DMS 273 (cell line): ENCODE data around the gene DRAXIN.
A peak's percentile ranks its signal among the peaks of the same experiment; 100 is the strongest.

Experiments
- DNase-seq: peaks from one replicate; lab custom pipeline; 2025; ENCODE audit not compliant: unreplicated experiment; lab: John Stamatoyannopoulos, UW

Gene DRAXIN

DNA sequence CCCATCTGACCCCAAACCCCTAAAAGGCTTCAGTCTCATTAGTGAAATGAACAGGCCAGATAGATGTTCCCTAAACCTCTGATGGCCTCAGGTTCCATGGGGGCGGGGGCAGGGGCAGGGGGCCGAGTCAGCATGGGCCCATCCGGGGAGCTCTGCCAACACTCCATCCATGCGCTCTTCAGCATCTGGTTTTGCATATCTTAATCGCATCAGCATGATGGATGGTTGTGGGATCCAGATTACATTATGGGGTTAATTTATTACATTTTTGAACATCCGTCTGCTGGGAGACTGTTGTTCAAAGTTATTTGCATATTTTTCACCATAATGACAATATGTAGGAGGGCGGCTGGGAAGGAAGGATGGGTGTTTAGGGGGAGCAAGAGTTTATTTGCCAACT lies 7.4 kb upstream of the DRAXIN start:
- DNase-seq = peak; percentile 46

DNA sequence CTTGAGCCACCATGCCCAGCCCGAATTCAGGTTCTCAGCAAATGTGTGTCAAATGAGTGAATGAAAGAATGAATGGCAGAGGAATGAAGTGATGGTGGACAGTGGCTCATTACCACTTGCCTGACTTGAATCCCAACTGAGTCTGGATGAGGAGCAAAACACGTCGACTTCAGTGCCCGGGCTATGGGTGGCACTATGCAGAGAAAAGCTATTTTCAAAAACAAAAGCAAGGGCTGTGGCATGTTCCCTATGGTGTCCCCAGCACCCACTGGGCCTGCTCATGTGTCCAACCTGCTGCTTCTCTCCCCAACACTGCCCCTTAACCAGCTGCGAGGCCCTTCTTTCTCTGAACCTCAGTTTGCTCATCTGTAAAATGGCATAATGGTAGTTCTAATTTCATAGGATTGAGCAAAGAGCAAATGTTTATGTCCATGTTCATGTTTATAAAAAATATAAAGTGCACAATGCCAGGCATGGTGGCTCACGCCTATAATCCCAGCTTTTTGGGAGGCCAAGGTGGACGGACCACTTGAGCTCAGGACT lies 6.2 kb upstream of the DRAXIN start:
- DNase-seq = no peak

DNA sequence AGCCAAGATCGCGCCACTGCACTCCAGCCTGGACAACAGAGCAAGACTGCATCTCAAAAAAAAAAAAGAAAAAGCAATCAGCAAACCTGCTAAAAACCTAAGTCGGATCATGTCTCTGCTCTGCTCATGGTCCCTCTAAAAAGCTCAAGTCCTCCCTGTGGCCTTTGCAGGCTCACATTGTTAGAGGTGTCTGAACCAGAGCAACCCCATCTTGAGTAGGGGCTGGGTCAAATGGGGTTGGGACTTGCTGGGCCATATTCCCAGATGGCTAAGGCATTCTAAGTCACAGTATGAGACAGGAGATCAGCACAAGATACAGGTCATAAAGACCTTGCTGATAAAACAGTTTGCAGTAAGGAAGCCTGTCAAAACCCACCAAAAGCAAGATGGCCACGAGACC lies 3.0 kb upstream of the DRAXIN start:
- DNase-seq = no peak

DNA sequence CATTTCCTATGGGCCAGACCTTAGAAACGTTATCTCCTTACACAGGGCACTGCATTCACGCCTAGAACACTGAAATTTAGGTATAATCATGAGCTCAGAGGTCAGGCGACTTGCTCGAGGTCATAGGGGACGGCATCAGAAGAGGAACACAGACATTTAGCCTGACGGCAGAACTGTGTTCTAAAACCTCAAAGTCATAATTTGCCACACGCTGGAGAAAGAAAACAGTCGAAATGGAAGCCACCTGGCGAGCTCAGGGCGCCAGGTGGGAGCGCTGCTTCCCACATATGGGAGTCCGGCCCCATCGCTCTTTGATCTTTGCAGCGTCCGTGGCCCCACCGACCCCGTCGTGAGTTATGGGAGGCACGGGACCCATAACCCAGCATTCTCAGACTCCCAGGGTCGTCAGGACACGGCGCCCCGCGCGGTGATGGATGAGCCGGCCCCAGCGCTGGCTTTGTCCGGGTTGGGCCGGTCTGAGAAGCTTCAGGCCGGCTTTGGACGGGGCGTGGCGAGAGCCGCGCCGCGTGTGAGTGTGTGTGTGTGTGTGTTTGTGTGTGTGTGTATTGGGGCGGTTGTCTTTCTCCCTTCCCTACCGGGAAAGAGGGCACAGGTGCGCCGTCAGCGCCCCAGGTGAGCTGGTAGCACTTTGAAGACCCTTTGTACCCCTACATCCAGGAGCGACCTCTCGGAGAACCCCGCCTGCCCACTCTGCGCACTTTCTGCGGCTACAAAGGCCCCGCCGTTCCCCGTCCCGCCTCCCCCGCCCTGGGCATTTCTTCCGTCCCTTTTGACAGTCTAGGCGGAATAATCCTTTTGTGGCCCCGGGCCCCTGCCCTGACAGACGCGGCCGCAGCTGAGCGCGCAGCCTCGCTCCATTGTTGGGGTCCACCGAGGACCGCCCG lies 861 bp upstream of the DRAXIN start:
- no peak for DNase-seq

DNA sequence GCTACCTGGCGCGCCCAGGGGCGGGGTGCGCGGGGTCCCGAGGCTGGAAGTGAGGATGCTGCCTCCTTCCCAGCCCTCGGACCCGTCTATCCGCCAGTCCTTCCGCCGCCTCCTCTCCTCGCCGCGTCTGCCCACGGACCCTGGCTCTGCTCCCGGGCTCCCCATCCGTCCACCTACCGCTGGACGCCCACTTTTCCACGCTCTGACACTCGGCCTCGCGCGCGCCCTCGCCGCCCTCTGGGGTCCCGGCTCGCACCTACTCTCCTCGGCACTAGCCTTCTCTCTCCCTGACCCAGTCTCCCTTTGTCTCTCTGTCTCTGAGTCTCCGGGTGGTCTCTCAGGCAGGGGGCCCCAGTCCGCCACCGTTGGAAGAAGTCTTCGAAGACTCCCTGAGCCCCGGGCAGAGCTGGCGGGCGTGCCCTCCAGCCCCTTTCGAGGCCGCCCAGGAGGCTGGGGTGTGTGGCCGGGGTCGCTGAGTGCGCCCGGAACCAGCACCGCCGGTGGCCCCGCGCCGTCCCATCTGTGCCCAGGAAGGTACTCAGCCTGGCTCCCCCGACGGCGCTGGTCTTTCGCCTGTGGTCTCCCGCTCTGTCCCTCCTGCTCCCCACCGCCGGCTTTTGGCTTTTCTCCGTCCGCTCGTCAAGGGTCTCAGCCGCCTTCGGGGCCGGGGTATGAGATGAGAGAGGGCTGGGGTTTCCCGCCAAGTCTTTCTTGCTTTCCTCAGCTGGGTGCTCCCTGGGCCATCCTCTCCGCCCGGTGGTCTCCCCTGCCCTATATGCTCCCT lies 610 bp downstream of the DRAXIN start:
- DNase-seq = no peak

DNA sequence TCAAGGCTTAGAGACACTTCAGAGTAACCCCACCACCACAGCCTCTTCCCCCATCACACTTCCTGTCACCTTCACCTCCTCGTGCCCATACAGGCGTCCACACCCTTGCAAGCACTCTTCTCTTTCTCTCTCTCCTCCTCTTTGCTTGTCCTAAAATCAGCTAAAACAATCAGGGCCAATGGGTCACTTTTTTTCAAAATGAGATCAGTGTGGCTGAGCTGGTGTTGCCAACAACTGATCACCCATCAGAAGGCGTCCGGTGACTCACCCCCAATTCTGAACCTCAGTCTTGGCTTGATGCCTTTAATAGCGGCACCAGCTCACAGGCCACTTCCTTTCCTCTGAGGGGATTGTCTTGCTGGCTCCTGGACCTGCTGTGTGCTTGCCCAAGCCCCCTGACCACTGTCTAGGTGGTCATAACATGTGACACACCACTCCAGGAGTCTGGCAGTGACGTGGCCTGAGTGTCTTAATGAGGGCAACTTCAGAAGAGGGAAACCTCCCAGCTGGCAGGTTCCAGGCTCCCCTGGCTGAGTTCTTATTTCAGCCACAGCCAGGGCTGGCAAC lies 1.6 kb downstream of the DRAXIN start:
- DNase-seq = peak; percentile 61

DNA sequence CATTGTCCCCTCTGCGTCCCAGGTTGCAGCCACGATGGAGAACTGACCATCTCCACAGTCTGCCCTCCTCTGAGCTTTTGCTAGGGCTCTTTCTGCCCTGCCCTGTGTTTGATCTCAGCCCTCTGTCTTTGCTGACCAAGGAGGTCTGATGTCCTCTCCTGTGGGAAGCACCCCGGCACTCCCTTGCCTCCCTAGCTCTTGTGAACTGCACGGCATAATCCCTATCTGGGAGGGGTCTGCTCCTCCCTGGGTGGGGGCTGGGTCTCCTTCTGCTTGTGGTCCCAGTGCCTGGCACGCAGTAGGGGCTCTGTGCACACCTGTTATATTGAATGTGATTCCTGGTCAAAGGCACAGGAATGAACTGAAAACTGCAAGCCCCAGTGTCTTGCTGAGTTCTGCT lies 2.4 kb downstream of the DRAXIN start:
- no peak for DNase-seq

DNA sequence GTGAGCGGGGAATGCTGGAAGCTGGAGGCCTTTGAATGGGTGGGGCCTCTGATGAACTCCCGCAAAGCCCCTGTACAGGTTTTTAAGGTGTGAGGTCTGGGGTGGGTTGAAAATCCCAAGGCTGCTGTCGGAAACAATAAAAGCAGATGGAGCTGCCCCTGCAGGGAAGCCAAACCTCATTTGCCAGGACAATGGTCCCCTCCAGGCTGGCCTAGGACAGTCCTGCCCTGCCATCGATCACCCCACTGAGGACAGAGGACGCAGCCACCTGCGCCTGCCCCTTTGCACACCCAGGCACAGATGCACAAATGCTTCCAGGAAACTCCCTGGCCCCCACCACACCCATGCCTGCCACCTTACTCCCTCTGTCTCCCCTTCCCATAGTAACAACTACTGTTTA lies 4.4 kb downstream of the DRAXIN start:
- no peak for DNase-seq

DNA sequence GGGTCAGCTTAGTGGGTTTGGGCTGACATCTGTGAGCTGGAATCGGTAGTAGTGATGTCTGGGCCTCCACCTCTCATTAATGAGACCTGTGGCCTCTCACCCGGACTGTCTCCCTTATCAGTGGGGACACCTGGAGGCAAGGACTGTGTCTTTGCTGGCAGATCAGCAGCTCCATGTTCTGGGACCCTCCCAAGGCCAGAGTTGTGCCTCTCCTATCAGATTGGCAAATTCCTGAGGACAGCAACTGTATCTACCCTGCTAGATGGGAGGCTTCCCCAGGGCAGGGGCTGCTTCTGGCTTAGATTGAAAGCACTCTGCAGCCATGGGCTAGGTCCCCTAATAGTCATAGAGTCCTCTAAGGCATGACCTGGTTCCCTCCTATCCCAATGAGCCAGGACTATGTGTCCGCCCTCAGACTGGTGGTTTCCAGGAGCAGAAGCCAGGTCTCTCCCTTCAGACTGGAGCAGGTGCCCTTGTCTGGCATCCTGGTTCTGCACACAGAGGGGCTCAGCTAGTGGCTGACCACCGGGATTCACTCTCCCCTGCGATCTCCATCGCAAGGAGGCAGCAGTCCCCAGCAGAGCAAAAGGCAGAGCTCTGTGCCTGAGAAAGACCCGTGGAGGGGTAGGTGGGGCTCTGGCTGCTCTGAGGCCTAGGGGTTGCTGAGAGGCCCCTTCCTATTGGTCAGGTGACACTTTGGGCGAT lies 5.8 kb downstream of the DRAXIN start:
- no peak for DNase-seq

DNA sequence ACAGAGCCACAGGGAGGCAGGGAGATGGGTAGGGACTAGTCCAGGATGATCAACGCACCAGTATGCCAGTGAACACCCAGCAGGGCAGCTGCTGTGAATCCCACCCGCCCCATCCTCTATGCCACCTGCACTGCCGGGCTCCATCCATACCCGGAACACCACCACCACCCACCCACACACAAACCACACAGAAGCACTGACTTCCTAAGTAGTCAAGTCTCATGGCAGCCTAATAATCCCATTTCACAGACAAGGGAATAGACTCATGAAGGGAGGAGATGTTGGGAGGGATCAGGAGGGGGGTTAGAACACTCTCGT lies 6.3 kb downstream of the DRAXIN start:
- DNase-seq = no peak

DNA sequence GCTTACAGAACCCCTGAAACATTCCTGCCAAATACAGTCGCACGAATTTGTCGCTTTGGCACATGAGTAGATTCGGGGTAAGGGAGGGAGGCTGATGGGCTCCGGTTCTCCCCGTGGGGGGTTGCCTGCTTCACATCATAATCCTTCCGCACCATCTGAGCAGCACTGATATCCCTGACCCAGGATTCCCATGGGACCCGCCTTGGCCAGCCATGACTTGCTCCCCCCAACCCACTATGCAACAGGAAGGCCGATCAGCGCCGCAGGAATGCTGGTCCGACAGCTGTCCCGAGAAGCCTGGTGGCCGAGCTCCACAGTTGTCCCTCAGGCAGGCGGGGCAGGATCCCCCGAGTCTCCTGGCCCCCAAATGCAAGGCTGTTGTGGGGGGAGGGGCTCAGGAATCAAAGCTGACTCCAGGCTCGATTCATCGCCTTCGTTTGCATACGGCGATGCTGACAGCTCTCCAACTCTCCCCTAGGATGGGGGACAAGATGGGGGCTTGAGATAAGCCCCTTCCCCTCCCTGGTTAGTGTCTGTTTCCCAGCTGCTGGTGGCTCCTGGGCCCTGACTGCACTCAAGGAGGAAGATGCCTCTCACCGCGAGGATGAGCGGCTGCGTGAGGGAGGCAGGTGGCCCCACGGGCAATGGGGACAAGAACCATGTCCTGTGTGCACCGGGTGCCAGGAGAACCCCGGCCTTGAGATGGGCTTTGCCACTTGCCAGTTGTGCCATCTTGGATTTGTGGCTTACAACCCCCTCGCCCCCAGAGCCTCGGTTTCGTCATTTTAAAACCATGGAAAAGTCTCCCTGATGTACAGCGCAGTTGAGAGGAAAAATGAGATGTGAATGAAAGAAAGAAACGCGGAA lies 9.3 kb downstream of the DRAXIN start:
- DNase-seq = peak; percentile 41

DNA sequence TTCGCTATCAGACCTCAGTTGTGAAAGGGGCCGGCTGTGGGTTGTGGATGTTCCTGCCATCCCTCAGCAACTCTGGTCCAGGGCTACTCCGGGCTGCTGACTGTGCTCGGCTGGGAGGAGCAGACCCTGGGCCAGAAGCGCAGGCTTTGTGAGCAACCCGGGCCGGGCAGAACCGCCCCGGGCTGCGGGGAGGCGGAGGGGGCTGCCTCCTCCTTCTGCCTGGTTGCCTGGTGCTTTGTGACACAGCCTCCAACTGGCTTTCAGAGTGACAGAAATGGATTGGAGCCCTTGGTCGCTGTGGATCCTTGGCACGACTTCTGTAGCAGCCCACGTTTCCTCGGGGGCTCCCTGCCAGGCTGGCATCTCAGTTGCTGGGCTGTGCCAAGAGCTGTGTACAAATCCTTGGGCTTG lies 10.0 kb downstream of the DRAXIN start:
- DNase-seq = peak; percentile 44

DNA sequence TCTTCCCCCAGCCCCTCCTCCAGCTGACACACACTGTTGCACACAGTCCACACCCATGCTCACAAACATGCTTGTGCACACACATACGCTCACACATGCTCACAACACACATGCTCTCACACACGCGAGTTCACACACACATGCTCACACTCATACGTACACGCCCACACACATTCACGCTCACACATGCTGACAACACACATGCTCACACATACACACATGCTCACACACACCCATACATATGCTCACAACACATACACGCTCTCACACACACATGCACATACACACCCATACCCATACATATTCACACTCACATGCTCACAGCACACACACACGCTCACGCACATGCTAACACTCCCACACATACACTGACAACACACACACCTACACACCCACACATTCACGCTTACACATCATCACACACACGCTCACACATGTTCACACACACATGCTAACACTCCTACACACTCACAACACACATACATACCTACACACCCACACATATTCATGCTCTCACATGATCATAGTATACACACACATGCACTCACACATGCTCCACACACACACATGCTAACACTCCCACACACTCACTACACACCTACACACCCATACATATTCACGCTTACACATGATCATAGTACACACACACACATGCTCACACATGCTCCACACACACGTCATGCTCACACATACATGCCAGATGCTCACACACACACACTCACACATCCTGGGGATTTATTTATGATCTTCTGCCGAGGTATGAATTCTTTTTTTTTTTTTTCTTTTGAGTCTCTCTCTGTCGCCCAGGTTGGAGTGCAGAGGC lies 10.7 kb downstream of the DRAXIN start:
- no peak for DNase-seq

DNA sequence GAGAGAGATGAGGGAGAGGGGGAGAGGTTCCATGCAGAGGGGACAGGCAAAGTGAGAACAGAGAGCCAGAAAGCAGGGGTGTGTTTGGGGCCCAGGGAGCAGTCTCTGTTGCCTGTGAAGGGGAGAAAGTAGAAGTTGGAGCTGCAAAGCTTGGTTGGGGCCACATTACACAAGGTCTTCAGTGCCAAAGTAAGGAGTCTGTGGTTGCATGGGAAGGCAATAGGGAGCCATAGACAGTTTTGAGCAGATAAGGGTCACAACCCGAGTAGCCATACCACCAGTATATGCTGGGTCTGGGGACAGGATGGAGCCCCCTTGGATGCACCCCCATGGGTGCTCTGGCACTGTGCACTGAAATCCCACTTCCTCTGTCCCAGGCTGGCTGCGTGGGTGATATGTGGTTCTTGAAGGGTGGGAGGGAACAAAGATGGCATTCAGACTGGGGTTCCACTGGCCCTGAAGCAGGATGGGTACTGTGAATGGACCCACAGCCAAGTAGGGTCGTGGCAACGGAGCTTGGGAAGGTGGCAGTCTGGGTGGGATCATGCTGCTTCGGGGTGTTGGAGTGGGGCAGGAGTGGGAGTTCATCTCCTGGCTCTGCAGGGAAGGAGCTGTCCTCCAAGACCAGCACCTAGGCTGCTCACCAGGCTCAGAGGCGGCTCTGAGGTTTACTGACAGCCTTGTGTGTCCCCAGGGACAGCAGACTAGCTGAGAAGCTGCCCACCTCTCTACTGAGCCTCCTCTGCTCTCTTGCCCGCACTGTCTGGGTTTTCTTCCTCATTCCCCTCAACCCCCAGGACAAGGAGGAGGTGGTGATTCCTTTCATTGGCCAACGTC lies 12.1 kb downstream of the DRAXIN start:
- DNase-seq = no peak

DNA sequence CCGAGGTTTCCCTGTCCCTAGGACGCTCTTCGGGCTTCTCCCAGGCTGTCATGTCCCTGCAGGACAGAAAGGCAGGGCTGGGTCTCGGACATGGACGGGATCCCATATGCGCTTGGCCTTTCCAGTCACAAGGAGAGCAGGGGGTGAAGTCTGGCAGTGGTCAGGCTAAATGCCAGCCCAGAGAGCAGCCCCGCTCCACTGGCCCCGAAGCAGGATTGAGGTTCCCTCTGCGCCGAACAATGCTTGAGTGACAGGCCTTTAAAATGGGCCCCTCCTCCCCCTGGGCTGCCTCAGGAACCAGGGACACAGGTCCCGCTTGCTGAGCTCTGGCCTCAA lies 12.7 kb downstream of the DRAXIN start:
- DNase-seq = no peak

DNA sequence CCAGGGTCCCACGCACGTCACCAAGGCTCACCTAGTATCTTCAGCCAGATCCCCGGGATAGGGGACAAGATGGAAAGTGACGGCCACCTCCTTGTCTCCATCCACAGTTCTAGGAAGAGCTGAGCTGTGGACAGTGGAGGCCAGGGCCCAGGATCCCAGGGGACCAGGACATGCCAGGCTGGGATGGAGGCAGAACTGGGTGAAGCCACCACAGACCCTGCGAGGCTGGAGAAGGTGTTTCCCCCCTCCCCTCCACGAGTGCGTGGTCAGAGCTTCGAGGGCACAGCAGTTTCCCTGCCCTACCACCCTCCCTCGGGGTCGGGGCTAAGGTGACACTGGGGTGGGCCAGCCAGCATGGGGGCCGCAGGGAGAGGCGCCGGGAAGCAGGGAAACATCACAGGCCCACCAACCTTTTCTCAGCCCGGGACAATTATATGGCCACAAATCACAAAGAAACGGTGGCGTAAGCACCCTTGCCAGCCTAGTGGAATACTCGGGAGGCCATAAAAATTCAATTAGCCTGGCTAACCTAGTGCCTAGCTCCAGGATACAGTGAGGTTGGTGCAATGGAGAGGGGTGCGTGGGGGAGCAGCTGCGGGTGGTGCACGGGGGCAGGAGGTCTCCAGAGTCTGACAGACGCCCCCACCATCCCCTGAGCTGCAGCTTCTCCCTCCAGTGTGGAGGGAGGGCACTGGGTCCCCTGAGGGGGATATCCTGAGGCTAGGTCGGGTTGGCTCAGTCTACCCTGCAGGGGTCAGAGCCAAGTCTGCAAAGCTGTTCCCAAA lies 13.4 kb downstream of the DRAXIN start:
- no peak for DNase-seq

DNA sequence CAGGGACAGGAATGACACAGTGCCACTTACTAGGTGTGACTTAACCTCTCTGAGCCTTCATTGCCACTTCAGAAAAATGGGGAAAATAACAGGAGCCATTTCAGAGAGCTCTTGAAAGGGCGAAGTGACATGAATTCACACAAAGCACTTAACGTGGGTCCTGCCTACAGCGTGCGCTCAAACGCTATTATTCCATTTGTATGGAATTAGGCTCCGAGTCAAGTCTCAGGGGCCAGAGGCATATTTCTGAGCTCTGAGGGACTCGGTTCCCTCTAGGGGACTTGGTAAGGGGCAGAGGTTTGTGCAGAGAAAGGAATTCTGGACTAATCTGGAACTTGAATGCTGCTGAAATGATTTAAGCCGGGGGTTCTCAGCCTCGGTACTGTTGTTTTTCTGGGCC lies 14.1 kb downstream of the DRAXIN start:
- DNase-seq = no peak

DNA sequence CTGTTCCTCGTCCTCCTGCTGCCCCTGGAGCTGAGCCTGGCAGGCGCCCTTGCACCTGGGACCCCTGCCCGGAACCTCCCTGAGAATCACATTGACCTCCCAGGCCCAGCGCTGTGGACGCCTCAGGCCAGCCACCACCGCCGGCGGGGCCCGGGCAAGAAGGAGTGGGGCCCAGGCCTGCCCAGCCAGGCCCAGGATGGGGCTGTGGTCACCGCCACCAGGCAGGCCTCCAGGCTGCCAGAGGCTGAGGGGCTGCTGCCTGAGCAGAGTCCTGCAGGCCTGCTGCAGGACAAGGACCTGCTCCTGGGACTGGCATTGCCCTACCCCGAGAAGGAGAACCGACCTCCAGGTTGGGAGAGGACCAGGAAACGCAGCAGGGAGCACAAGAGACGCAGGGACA lies 14.8 kb downstream of the DRAXIN start:
- no peak for DNase-seq
